ENCODE data around the gene XPO1. TPM values are rescaled to one million over a fixed set of nuclear protein-coding genes. Genes with fewer than 3 reads are reported as not detected.

The XPO1 gene
- total RNA-seq, 1 donor from 2014 or later = 89.1 TPM

DNA sequence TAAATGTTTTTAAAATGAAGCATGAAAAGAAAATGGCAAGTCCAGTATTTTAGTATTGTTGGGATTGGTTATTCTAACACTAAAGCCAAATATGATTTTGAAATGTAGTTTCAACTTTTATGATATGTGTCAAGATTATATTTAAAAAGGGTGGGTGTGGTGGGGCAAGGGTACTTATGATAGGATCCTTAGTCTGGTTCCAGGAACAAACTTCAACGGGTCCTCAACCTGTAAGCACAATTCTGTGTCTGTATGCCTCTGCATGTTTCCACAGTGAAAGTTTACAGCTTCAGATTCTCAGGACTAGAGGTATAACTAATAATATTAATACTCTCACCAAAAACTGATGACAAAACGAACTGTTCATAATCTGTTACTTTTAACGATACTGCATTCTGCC is 73.1 kb downstream of the XPO1 start:
- TF ChIP-seq CTCF (IDR thresholded peaks at IDR 0.05) (no peak), POLR2AphosphoS5 (IDR thresholded peaks at IDR 0.05; ENCODE audit: insufficient read depth in 1 of 2, low read depth in 1 of 2) (no peak), POLR2A (IDR thresholded peaks at IDR 0.05) (no peak)
- Histone ChIP-seq H3K36me3 (no peaks in the 10 kb centered on the region), H3K9me3 (no peaks in the 10 kb centered on the region), H3K4me3 (no peak overlapping the region), H3K4me1 (peaks cover 54% of the 10 kb centered on the region), H3K27ac (no peak overlapping the region), H3K27me3 (no peaks in the 10 kb centered on the region)
- intact Hi-C loops (cut with DNase I) = no loop called here
- no peak for DNase-seq (ENCODE audit: extremely low spot score in 2 of 2)

- no peak overlapping the region for H3K4me3 ChIP-seq
- no peaks in the 10 kb centered on the region for H3K27me3 ChIP-seq
- no peaks in the 10 kb centered on the region for H3K9me3 ChIP-seq
- intact Hi-C loops (cut with DNase I) = no loop called here
- no peak overlapping the region for H3K27ac ChIP-seq
- H3K4me1 ChIP-seq = peaks cover 60% of the 10 kb centered on the region
- DNase-seq (ENCODE audit: extremely low spot score in 2 of 2) = no peak
- no peaks in the 10 kb centered on the region for H3K36me3 ChIP-seq
- TF ChIP-seq POLR2AphosphoS5 (IDR thresholded peaks at IDR 0.05; ENCODE audit: insufficient read depth in 1 of 2, low read depth in 1 of 2) (no peak), CTCF (IDR thresholded peaks at IDR 0.05) (no peak), POLR2A (IDR thresholded peaks at IDR 0.05) (no peak)
Observed at GRCh38 chr2:61463769-61464475, 74.2 kb downstream of the XPO1 start.

DNA sequence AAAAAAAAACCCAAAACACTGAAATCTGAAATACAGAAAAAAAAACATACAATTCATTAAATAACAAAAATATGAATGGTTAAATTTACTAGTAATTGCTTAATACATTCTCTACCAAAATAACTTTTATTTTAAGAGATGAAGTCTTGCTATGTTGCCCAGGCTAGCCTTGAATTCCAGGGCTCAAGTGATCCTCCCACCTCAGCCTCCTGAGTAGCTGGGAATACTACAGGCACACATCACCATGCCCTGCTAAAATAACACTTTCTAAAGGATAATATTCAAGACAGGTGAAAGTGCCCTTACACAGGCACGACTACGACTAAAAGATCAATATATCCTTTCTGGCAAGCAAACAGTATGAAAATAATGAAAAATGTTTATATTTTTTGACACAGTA is 76.8 kb downstream of the XPO1 start:
- TF ChIP-seq CTCF (IDR thresholded peaks at IDR 0.05) = no peak
- no peak for TF ChIP-seq POLR2A (IDR thresholded peaks at IDR 0.05)
- no peak for TF ChIP-seq POLR2AphosphoS5 (IDR thresholded peaks at IDR 0.05; ENCODE audit: insufficient read depth in 1 of 2, low read depth in 1 of 2)
- Histone ChIP-seq H3K36me3 (no peaks in the 10 kb centered on the region), H3K4me1 (peaks cover 58% of the 10 kb centered on the region), H3K9me3 (no peaks in the 10 kb centered on the region), H3K27me3 (no peaks in the 10 kb centered on the region), H3K27ac (no peak overlapping the region), H3K4me3 (no peak overlapping the region)
- intact Hi-C loops (cut with DNase I) = no loop called here
- no peak for DNase-seq (ENCODE audit: extremely low spot score in 2 of 2)

- Histone ChIP-seq H3K9me3 (no peaks in the 10 kb centered on the region), H3K27me3 (no peaks in the 10 kb centered on the region), H3K4me1 (peaks cover 46% of the 10 kb centered on the region), H3K36me3 (no peaks in the 10 kb centered on the region), H3K27ac (no peak overlapping the region), H3K4me3 (no peak overlapping the region)
- TF ChIP-seq POLR2A (IDR thresholded peaks at IDR 0.05) (no peak), POLR2AphosphoS5 (IDR thresholded peaks at IDR 0.05; ENCODE audit: insufficient read depth in 1 of 2, low read depth in 1 of 2) (no peak), CTCF (IDR thresholded peaks at IDR 0.05) (no peak)
- no peak for DNase-seq (ENCODE audit: extremely low spot score in 2 of 2)
- intact Hi-C loops (cut with DNase I) = no loop called here
Observed at GRCh38 chr2:61460163-61460562, 78.0 kb downstream of the XPO1 start.

DNA sequence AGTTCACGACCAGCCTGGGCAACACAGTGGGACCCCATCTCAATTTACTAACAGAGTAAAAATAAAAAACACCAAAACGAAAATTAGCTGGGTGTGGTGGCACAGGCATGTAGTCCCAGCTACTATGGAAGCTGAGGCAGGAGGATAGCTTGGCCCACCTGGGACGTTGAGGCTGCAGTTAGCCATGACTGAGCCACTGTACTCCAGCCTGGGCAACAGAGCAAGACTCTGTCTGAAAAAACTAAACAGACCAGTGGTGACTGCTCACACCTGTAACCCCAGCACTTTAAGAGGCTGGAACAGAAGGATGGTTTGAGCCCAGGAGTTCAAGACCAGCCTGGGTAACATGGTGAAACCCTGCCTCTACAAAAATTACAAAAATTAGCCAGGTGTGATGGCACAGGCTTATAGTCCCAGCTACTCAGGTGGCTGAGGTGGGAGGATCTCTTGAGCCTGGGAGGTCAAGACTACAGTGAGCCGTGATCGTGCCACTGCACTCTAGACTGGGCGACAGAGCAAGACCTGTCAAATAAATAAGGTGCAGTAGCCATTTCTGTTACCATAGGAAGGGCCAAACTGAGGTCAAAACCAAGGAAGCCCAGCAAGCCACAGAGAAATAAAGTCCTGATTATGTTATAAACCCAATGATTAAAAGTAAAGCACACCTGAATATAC is 81.3 kb downstream of the XPO1 start:
- Histone ChIP-seq H3K4me1 (peaks cover 41% of the 10 kb centered on the region), H3K27ac (no peak overlapping the region), H3K4me3 (no peak overlapping the region), H3K9me3 (no peaks in the 10 kb centered on the region), H3K36me3 (no peaks in the 10 kb centered on the region), H3K27me3 (no peaks in the 10 kb centered on the region)
- TF ChIP-seq CTCF (IDR thresholded peaks at IDR 0.05) (no peak), POLR2A (IDR thresholded peaks at IDR 0.05) (no peak), POLR2AphosphoS5 (IDR thresholded peaks at IDR 0.05; ENCODE audit: insufficient read depth in 1 of 2, low read depth in 1 of 2) (no peak)
- intact Hi-C loops (cut with DNase I) = no loop called here
- no peak for DNase-seq (ENCODE audit: extremely low spot score in 2 of 2)

All from vagina (tissue), 2 donors.